ENCODE results near the gene ANAPC13. TPM values are rescaled to one million over a fixed set of nuclear protein-coding genes. Genes with fewer than 3 reads are reported as not detected.

ANAPC13 gene
- total RNA-seq, 1 experiment from 2014 or later: 68.8 TPM

- in situ Hi-C loops (cut with HindIII; ENCODE audit: low pct_unique_long_range_greater_than_20kb, low sequenced_read_pairs): no loop called here
- H3K9me3 ChIP-seq (ENCODE audit: control insufficient read depth, insufficient read depth, low read depth, low read length): no peaks in the 10 kb centered on the region
- BruUV-seq (replicated peaks): no TSS peak
- ChIA-PET POLR2A (no interaction called here), CTCF (no interaction called here)
- intact Hi-C loops (cut with micrococcal nuclease; ENCODE audit: unreplicated experiment): no loop called here
- H3K4me1 ChIP-seq (ENCODE audit: control insufficient read depth, insufficient read depth, low read length): peaks cover 3% of the 10 kb centered on the region; the same call in 1 of the 2 replicates
- H3K27ac ChIP-seq (ENCODE audit: low read length): no peak overlapping the region
- no peak for DNase-seq (ENCODE audit: low read depth, low spot score)
- no peaks in the 10 kb centered on the region for H3K27me3 ChIP-seq (ENCODE audit: control insufficient read depth, insufficient read depth, low read length)
- no peak overlapping the region for H3K4me3 ChIP-seq (ENCODE audit: low read depth in 2 of 2, low read length in 2 of 2)
- no peak for TF ChIP-seq SIN3A (IDR thresholded peaks at IDR 0.05; ENCODE audit: borderline replicate concordance, insufficient read depth, low read depth, low read length)
- TF ChIP-seq CTCF (IDR thresholded peaks at IDR 0.05): no peak
- TF ChIP-seq REST (IDR thresholded peaks at IDR 0.05; ENCODE audit: insufficient read depth in 1 of 2, low read depth in 2 of 2, low read length in 1 of 2): no peak
- no peak for TF ChIP-seq POLR2AphosphoS5 (IDR thresholded peaks at IDR 0.05; ENCODE audit: low read depth, low read length)
- no peak for TF ChIP-seq TCF7L2 (IDR thresholded peaks at IDR 0.05; ENCODE audit: low read depth, low read length)
- H3K36me3 ChIP-seq (ENCODE audit: control insufficient read depth, insufficient read depth, low read length): no peaks in the 10 kb centered on the region
- ATAC-seq: no peak
These were observed 38.4 kb downstream of the ANAPC13 start for GRCh38 chr3:134447351-134447750.

- Histone ChIP-seq H3K4me3 (ENCODE audit: low read depth in 2 of 2, low read length in 2 of 2) (no peak overlapping the region), H3K27me3 (ENCODE audit: control insufficient read depth, insufficient read depth, low read length) (no peaks in the 10 kb centered on the region), H3K4me1 (ENCODE audit: control insufficient read depth, insufficient read depth, low read length) (peaks cover 3% of the 10 kb centered on the region; the same call in 1 of the 2 replicates), H3K9me3 (ENCODE audit: control insufficient read depth, insufficient read depth, low read depth, low read length) (no peaks in the 10 kb centered on the region), H3K27ac (ENCODE audit: low read length) (no peak overlapping the region), H3K36me3 (ENCODE audit: control insufficient read depth, insufficient read depth, low read length) (no peaks in the 10 kb centered on the region)
- DNase-seq (ENCODE audit: low read depth, low spot score) (no peak), ATAC-seq (no peak)
- ChIA-PET POLR2A (no interaction called here), CTCF (interaction anchor here (0.5 kb wide), 1 partner anchor 72 kb away, joined by 5 read pairs; the partner anchor contains the start of gene AMOTL2)
- BruUV-seq (replicated peaks): no TSS peak
- intact Hi-C loops (cut with micrococcal nuclease; ENCODE audit: unreplicated experiment) (no loop called here), in situ Hi-C loops (cut with HindIII; ENCODE audit: low pct_unique_long_range_greater_than_20kb, low sequenced_read_pairs) (no loop called here)
- TF ChIP-seq SIN3A (IDR thresholded peaks at IDR 0.05; ENCODE audit: borderline replicate concordance, insufficient read depth, low read depth, low read length) (no peak), TCF7L2 (IDR thresholded peaks at IDR 0.05; ENCODE audit: low read depth, low read length) (no peak), CTCF (IDR thresholded peaks at IDR 0.05) (no peak), REST (IDR thresholded peaks at IDR 0.05; ENCODE audit: insufficient read depth in 1 of 2, low read depth in 2 of 2, low read length in 1 of 2) (no peak), POLR2AphosphoS5 (IDR thresholded peaks at IDR 0.05; ENCODE audit: low read depth, low read length) (no peak)
These were observed 39.0 kb downstream of the ANAPC13 start for GRCh38 chr3:134446800-134447199.
